Prostate gland (tissue), 2 donors: Measurements from ENCODE around the gene PRRT1.

Source experiments
- POLR2A ChIP-seq: fragments of 450-650 bp; IDR thresholded peaks from one replicate; pipeline ENCODE4 v1.6.1; 2016; ENCODE audit warnings: antibody characterized with exemption, mild to moderate bottlenecking
- POLR2AphosphoS5 ChIP-seq: sonication (generic); formaldehyde crosslinking; IDR thresholded peaks from one replicate; pipeline ENCODE4 v1.6.1; 2017; ENCODE audit warnings: antibody characterized with exemption
- TF ChIP-seq, protein P1 (sequence below), 4 experiments: fragments of 200-600 bp in 2 of 4; fragments of 450-650 bp in 2 of 4; sonication (generic) in 2 of 4; IDR thresholded peaks; 1 replicate in 3 of 4; 2 replicates in 1 of 4; pipeline ENCODE4 v1.5.1; 2016 to 2019; ENCODE audit warnings: antibody characterized with exemption in 4 of 4, mild to moderate bottlenecking in 2 of 4, moderate library complexity in 2 of 4

DNA sequence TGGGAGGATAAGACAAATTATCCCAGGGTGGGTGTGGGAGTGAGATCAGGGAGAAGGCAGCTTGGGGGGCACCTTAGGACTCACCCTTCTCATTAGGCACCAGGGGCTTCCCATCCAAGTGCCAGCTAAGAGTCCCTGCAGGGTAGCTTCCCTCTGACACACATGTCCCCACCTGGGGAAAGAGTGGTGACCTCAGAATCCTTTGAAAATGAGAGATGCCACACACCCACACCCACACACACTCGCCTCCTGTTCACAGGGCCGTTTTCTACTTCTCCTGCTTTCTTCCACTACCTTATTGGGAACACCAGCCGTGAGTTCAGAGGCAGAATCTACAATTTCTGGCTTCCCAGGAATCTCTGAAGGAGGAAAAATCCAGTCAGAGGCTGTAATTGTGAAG is 31.3 kb upstream of the PRRT1 start:
- TF ChIP-seq POLR2A: no peak
- TF ChIP-seq, protein P1, sequence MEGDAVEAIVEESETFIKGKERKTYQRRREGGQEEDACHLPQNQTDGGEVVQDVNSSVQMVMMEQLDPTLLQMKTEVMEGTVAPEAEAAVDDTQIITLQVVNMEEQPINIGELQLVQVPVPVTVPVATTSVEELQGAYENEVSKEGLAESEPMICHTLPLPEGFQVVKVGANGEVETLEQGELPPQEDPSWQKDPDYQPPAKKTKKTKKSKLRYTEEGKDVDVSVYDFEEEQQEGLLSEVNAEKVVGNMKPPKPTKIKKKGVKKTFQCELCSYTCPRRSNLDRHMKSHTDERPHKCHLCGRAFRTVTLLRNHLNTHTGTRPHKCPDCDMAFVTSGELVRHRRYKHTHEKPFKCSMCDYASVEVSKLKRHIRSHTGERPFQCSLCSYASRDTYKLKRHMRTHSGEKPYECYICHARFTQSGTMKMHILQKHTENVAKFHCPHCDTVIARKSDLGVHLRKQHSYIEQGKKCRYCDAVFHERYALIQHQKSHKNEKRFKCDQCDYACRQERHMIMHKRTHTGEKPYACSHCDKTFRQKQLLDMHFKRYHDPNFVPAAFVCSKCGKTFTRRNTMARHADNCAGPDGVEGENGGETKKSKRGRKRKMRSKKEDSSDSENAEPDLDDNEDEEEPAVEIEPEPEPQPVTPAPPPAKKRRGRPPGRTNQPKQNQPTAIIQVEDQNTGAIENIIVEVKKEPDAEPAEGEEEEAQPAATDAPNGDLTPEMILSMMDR (IDR thresholded peaks at IDR 0.05): no peak
- no peak for TF ChIP-seq POLR2AphosphoS5
